Measurements from ENCODE around the gene RNF166. TPM values are rescaled to one million over a fixed set of nuclear protein-coding genes. Genes with fewer than 3 reads are reported as not detected.

Gene RNF166
- total RNA-seq, 1 donor from 2014 or later, result 26.5 TPM

- no peak for DNase-seq
- peaks cover 6% of the 10 kb centered on the region for H3K27me3 Mint-ChIP-seq (ENCODE audit: unreplicated experiment)
- no peak overlapping the region for H3K4me3 Mint-ChIP-seq (ENCODE audit: unreplicated experiment)
- TF ChIP-seq CTCF (IDR thresholded peaks at IDR 0.05; ENCODE audit: partially characterized antibody, unreplicated experiment), result no peak
- peaks cover 6% of the 10 kb centered on the region for H3K9me3 Mint-ChIP-seq (ENCODE audit: unreplicated experiment)
- peaks cover 5% of the 10 kb centered on the region for H3K4me1 Mint-ChIP-seq (ENCODE audit: low read depth, unreplicated experiment)
- no peaks in the 10 kb centered on the region for H3K36me3 Mint-ChIP-seq (ENCODE audit: unreplicated experiment)
- H3K27ac Mint-ChIP-seq (ENCODE audit: unreplicated experiment), result no peak overlapping the region
Observed at GRCh38 chr16:88723911-88724310, 17.7 kb upstream of the RNF166 start.

GRCh38 chr16:88723507-88723887 is 17.3 kb upstream of the RNF166 start:
- no peaks in the 10 kb centered on the region for H3K36me3 Mint-ChIP-seq (ENCODE audit: unreplicated experiment)
- DNase-seq, result no peak

GRCh38 chr16:88722784-88723506 is 16.7 kb upstream of the RNF166 start:
- Mint-ChIP-seq H3K4me1 (ENCODE audit: low read depth, unreplicated experiment) (peaks cover 4% of the 10 kb centered on the region), H3K9me3 (ENCODE audit: unreplicated experiment) (peaks cover 4% of the 10 kb centered on the region), H3K27me3 (ENCODE audit: unreplicated experiment) (peaks cover 5% of the 10 kb centered on the region), H3K36me3 (ENCODE audit: unreplicated experiment) (no peaks in the 10 kb centered on the region), H3K4me3 (ENCODE audit: unreplicated experiment) (no peak overlapping the region), H3K27ac (ENCODE audit: unreplicated experiment) (no peak overlapping the region)
- no peak for TF ChIP-seq CTCF (IDR thresholded peaks at IDR 0.05; ENCODE audit: partially characterized antibody, unreplicated experiment)
- no peak for DNase-seq

More at GRCh38 chr16:88723507-88723887, 17.3 kb upstream of the RNF166 start:
- Mint-ChIP-seq H3K27ac (ENCODE audit: unreplicated experiment) (no peak overlapping the region), H3K27me3 (ENCODE audit: unreplicated experiment) (peaks cover 6% of the 10 kb centered on the region), H3K9me3 (ENCODE audit: unreplicated experiment) (peaks cover 6% of the 10 kb centered on the region), H3K4me3 (ENCODE audit: unreplicated experiment) (no peak overlapping the region), H3K4me1 (ENCODE audit: low read depth, unreplicated experiment) (peaks cover 5% of the 10 kb centered on the region)
- no peak for TF ChIP-seq CTCF (IDR thresholded peaks at IDR 0.05; ENCODE audit: partially characterized antibody, unreplicated experiment)

- Mint-ChIP-seq H3K9me3 (ENCODE audit: unreplicated experiment) (no peaks in the 10 kb centered on the region), H3K4me1 (ENCODE audit: low read depth, unreplicated experiment) (no peaks in the 10 kb centered on the region), H3K27ac (ENCODE audit: unreplicated experiment) (no peak overlapping the region), H3K27me3 (ENCODE audit: unreplicated experiment) (no peaks in the 10 kb centered on the region), H3K4me3 (ENCODE audit: unreplicated experiment) (no peak overlapping the region), H3K36me3 (ENCODE audit: unreplicated experiment) (peaks cover 3% of the 10 kb centered on the region)
- no peak for TF ChIP-seq CTCF (IDR thresholded peaks at IDR 0.05; ENCODE audit: partially characterized antibody, unreplicated experiment)
- no peak for DNase-seq
Observed at GRCh38 chr16:88721815-88722755, 15.9 kb upstream of the RNF166 start.
